SK-N-MC (cell line): ENCODE data around the gene SEPTIN3.

Source experiments
- EZH2 ChIP-seq: fragments of 200-600 bp; sonication (generic); IDR thresholded peaks from one replicate; pipeline ENCODE4 v1.6.1; 2017; ENCODE audit warnings: antibody characterized with exemption
- FOXP2 ChIP-seq: optimal IDR thresholded peaks from 2 replicates; pipeline ENCODE3; 2011; ENCODE audit warnings: mild to moderate bottlenecking, moderate library complexity; ENCODE audit not compliant: insufficient read depth; ENCODE audit errors: extremely low read length, control extremely low read depth
- POLR2AphosphoS5 ChIP-seq: IDR thresholded peaks from 2 replicates; pipeline ENCODE4 v1.6.1; 2012; ENCODE audit warnings: mild to moderate bottlenecking, low read depth, low read length, borderline replicate concordance

DNA sequence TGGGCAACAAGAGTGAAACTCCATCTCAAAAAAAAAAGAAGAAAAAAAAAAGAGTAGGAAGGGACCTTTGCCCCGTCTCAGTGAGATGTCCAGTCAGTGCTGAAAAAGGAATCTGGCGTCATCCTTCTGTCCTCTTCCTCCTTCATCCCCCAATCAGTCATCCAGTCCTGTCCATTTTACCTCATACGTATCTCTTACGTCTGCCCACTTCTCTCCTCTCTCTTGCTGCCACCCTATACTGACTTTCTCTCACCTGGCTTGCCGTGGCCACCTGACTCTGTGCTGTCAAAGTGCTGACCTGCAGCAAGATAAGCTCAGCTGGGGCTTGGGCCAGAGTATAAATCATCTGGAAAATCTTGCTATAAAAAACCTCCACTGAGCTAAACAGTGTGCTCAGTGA lies 13.6 kb downstream of the SEPTIN3 start:
- TF ChIP-seq EZH2, result no peak
- no peak for TF ChIP-seq POLR2AphosphoS5
- no peak for TF ChIP-seq FOXP2
